DMS53 treated with DMSO at 0.1 percent for 48 hours (cell line): ENCODE measurements around the gene FBLN1.
"Not testable (repeated sequence)": the region's sequence is repeated elsewhere in the genome, so short reads cannot be mapped to it uniquely, and the experiment has no call there.

ENCODE experiments used
- DNase-seq: peaks from one replicate; lab custom pipeline; 2025; ENCODE audit not compliant: unreplicated experiment; lab: John Stamatoyannopoulos, UW

The FBLN1 gene

GRCh38 chr22:45544588-45545170, 42.0 kb downstream of the FBLN1 start:
- DNase-seq, result no peak

DNA sequence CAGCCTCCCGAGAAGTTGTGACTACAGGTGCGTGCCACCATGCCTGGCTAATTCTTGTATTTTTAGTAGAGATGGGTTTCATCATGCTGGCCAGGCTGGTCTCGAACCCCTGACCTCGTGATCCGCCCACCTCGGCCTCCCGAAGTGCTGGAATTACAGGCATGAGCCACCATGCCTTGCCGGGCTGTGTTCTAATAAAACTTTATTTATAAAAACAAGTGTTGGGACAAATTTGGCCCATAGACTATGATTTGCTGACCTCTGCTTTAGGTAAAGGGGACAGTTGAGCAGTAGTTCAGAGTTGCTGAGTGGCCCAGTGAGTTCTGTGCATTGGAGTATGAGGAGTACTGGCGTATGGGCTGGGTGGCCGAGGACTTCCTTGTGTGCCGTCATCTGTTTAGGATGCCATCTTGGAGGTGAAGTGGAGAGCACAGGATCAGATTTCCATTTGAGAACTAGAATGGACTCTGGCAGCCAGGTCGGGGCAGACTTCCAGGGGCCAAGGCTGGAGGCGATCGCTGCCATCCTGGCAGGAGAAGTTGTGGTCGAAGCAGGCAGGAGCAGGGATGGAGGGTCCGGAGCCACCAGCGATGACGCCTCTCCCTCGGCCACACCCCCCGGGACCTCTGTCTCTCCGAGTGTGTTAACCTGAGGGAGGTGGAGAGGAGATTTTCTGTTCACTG, 43.8 kb downstream of the FBLN1 start:
- no peak for DNase-seq

DNA sequence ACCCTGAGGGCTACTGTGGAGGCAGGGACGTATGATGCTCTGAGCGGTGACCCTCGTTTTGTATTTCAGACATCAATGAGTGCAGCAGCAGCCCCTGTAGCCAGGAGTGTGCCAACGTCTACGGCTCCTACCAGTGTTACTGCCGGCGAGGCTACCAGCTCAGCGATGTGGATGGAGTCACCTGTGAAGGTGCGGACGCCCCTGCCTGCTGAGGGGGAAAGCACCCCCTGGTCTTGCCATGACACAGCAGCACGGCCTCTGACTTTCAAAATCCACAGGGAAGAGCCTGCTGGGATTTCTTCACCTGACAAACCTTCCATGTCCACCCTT, 44.3 kb downstream of the FBLN1 start:
- no peak for DNase-seq

- DNase-seq, result no peak
Measured at GRCh38 chr22:45547731-45548130, 45.0 kb downstream of the FBLN1 start.

- no peak for DNase-seq
Measured at GRCh38 chr22:45548247-45548840, 45.7 kb downstream of the FBLN1 start.

DNA sequence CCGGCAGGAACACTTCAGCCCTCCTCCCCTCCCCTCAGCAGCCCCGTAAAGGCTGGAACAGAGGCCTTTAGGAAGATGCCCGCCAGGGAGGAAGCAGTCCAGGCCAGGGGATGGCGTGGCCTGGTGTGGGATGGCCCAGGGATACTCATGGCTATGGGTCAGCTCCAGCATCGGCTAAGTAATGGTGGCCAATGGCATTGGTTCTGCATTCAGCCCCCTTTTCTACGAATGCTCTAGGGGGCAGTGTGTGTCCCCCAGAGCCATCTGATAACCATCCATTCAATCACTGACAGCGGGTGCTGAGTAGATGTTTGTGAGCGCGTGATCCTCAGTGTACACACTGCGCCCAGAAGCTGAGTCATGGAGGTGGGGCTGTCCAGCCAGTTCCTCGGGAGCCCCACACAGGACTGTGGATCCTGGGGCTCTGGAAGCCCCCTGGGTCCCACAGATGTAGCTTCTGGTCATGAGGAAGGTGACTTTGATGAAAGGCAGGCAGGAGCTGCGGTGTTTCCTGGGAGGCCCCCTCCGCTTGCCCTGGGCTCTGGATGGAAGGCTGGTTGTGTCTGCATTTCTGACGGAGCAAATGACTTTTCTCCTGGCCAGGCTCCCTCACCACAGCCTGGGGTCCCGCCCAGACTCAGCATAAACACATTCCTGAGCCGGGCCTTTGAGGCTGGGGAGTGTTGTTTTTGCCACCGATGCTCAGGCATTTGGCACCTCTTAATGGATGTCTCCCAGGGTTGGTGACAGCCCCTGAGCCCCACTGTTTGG, 46.5 kb downstream of the FBLN1 start:
- DNase-seq, result no peak

DNA sequence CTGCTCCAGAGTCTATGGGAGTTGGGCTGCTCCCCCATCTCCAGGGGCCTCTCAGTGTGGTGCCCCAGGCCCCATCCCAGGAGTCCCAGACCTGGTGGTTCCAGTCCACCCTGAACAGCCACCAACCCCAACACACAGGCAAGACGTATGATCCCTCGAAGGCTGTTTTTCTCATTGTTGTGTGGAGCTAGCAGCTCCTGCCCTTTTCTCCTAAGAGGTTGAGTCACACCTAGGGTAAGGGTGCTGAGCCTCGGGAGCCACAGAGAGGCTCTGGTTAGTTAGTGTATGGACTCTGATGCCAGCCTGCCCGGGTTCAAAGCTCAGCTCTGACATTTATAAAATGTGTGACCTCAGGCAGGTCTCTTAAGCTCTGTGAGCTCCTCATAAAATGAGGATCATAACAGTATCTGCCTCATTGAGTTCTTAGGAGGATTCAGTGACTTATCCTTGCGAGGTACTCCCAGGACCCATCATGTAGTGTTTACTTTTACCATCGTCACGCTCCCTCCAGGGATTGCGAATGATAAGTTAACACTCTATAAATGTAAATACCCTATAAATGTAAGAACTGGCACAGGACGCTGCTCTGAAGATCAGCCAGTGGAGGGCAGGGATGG, 47.2 kb downstream of the FBLN1 start:
- DNase-seq, result no peak

DNA sequence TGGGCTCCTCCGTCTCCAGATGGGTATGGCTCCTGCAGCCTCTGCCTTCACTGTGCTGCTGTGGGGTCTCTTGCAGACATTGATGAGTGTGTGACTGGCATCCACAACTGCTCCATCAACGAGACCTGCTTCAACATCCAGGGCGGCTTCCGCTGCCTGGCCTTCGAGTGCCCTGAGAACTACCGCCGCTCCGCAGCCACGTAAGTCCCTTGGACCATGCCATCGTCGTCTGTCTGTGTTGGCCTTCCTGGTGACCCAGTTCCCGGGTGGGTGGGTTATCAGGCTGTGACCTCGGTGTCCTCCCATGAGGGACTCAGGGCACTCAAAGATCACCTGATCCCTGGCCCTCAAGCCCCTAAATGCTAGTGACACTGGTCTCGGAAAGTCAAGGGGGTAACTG, 47.7 kb downstream of the FBLN1 start:
- no peak for DNase-seq

DNA sequence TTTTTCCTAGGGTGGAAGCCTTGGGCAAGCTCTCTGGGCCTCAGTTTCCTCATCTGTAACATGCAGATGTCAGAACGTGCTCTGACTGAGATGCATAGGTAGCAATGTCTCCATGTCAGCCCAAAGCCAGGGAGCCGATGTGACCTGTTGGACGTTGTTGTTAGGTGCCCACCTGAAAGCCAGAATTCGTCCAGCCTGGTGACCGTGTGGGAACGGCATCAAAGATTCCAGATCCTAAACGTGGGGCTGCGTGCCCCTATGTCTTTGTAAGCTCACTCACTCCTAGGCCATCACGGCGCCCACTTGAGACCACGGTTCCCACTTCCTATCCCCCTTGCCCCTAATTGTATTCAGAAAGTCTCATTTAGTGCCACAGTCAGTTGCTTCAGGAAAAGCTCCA, 48.2 kb downstream of the FBLN1 start:
- no peak for DNase-seq

GRCh38 chr22:45551310-45552016, 48.8 kb downstream of the FBLN1 start:
- DNase-seq, result no peak

DNA sequence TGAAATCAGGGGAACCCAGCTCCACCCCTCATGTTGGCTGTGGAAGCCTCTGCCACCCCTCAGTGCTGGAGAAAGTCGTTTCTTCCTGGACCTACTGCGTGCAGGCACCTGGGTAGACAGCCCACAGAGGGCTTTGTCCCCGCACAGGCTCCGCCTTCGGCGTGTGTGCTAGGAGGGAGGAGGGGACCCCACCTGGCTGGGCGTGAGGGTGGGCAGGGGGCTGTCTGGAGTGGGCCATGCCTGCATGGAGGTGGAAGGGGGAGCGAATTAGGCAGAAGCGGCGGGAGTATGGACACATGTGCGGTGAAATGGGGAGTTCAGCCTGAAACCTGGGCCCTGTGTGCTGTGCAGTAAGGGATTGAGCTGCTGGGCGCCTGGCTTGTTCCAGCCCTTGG, 49.3 kb downstream of the FBLN1 start:
- no peak for DNase-seq

DNA sequence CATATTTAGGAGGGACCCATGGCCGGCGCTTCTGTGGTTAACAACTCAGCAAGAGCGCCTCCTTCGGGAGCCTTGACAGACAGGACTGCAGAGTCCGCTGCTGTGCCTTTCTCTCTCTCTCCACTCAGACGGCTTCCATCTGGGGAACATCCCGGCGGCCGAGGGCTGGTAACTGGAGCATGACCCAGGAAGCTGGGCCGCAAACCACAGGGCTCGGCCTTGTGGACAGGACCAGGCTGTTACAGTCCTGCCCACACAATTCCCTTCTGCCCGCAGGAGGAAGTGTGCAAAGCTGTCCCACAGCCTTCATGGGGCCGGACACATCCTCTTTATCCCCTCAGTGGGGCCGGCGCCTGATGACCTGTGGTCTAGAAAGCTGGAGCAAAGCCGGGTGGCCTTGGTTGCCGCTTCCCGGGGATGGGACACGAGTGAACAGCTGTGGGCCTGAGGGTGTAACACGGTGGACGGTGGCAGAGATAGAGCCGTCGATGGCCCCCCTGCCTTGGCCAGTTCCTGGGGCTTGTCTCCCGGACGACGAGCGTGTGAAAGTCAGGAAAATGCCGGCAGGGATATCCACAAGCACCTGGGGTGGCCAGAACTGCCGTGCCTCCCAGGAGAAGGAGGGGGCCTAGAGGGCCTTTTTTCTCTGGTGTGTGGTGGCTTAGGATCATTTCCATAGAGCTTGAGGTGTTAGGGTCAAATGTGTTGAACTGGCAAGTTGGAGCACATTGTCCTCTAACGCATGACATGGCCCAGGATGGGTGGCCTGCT, 50.1 kb downstream of the FBLN1 start:
- DNase-seq, result no peak

DNA sequence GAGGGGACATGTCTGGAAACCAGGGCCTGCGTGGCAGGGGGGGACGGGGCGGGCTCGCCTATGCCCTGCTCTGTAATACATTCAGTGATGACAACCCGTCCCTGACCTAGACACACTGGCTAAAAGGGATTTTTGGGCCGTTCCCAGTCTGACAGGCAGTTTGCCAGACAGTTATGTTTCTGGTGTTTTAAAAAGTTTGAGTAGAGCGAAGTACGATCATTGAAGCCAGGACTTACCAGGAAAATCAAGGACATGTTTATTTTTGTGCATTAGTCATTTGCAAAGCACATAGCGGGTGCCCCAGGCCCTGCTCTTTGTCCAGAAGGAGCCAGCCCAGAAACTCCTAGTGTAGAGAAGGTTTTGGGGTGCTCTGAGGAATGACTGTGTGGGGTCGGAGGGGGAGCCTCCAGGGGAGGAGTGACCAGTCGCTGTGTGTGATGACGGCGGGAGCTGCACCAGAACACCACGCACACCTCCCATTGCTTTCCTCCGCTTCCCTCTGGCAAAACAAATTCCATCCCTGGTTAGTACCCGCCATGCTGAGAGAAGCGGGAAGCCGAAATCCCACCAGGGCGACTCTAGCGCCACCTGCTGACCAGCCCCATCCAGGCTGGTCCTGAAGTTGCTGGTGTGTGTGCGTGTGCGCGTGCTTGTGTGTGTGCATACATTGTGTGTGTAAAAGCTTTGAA, 50.8 kb downstream of the FBLN1 start:
- peak; percentile 68 for DNase-seq

- DNase-seq, result peak; percentile 68
Measured at GRCh38 chr22:45554040-45554406, 51.3 kb downstream of the FBLN1 start.

- no peak for DNase-seq
Measured at GRCh38 chr22:45554861-45555260, 52.2 kb downstream of the FBLN1 start.

DNA sequence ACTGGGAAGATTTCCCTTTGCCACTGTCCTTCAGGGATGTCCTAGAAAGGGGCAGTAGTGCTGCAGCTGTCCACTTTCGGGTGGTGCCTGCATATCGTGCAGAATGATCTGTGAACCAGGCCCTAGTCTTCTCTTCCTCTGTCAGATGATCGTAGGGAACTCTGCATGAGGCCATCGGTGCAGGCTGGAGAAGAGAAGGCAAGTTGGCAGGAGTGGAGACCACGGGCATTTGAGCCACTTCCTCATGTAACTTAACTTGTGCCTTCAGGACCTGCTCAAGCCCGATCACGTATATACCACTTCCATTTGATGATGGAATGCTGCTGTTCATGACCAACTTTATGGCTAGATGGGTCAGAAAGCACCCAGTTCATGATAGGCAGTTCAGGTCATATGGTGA, 55.2 kb downstream of the FBLN1 start:
- not testable (repeated sequence) for DNase-seq

DNA sequence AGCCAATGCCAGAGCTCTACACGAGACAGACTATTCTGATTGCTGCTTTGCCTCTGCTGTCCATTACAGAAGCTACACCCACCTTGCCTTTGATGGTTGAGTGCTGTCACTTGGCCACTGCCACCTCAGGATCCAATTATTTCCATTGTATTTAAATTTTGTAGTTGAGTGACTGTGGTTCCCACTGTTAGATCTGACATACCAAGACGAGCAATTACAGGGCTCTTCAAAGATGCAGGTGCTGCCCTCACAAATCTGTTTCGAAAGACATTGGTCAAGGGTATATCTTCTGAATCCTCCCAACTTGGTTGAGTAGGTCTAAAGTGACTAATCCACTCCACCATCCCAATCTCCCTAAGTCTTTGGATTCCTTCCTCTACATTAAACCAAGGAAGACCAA, 57.4 kb downstream of the FBLN1 start:
- not testable (repeated sequence) for DNase-seq

DNA sequence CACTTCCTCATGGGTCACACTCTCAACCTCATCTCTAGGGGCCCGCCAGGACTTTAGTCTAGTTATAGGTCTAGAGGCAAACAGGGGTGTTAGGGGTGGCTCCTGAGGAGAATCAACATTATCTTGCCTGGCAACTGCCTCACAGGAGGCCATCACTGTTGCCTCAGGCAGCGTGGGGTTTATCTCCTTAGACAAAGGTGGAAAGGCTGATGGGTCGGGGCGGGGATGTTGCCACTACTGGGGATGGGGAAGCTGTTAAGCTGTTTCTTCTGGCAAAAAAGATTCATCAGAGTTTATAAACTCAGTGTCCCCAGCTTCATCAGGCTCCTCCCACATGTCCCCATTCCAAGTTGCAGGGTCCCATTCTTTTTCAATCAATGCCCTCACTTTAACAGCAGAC, 58.1 kb downstream of the FBLN1 start:
- DNase-seq, result not testable (repeated sequence)

- DNase-seq, result no peak
Measured at GRCh38 chr22:45562102-45562501, 59.4 kb downstream of the FBLN1 start.
